IMR-90 (cell line): ENCODE results near the gene ABCG8. TPM values are rescaled to one million over a fixed set of nuclear protein-coding genes. Genes with fewer than 3 reads are reported as not detected.

ENCODE experiments used
- ATAC-seq: fragments of 200-7000 bp; cut with Tn5 transposase; 2 replicates; pipeline ENCODE4 v1.9.1; 2020; ENCODE audit warnings: low read depth, mild to moderate bottlenecking, moderate library complexity
- BruUV-seq: library from RNA; stranded (reverse); fragments of 400-500 nt; replicated peaks from 2 replicates; lab custom pipeline; 2021; lab: Mats Ljungman, UMichigan
- CTCF ChIA-PET: fragments of 300-600 bp; formaldehyde crosslinking; extraction: SDS; loops from one replicate; lab custom pipeline; 2021; ENCODE audit warnings: antibody characterized with exemption; lab: Yijun Ruan, JAX
- POLR2A ChIA-PET: fragments of 300-600 bp; sonication (Branson Sonifier 250); formaldehyde crosslinking; loops from one replicate; lab custom pipeline; 2022; ENCODE audit warnings: antibody characterized with exemption; ENCODE audit not compliant: unreplicated experiment; lab: Charles Lee
- DNase-seq: peaks from one replicate; pipeline ENCODE4 v3.0.0; 2013
- H2AFZ ChIP-seq: replicated peaks from 2 replicates; pipeline ENCODE3; 2013; ENCODE audit warnings: low read length, mild to moderate bottlenecking; ENCODE audit not compliant: poor library complexity
- H2AK5ac ChIP-seq: 2 replicates; pipeline ENCODE4 v1.6.1; 2013; ENCODE audit warnings: low read depth, low read length, inconsistent platforms
- H2AK9ac ChIP-seq: replicated peaks from 2 replicates; pipeline ENCODE3; 2013; ENCODE audit warnings: mild to moderate bottlenecking, low read depth, low read length, moderate library complexity; ENCODE audit not compliant: poor library complexity
- H2BK120ac ChIP-seq: 2 replicates; pipeline ENCODE4 v1.6.1; 2013; ENCODE audit warnings: low read depth, low read length, inconsistent platforms
- H2BK15ac ChIP-seq: 3 replicates; pipeline ENCODE4 v1.6.1; 2013; ENCODE audit warnings: low read depth, low read length, inconsistent platforms
- H2BK20ac ChIP-seq: 2 replicates; pipeline ENCODE4 v1.6.1; 2013; ENCODE audit warnings: low read depth, mild to moderate bottlenecking, inconsistent platforms, low read length, moderate library complexity
- H2BK5ac ChIP-seq: 2 replicates; pipeline ENCODE4 v1.6.1; 2013; ENCODE audit warnings: mild to moderate bottlenecking, low read depth, low read length, inconsistent platforms; ENCODE audit not compliant: poor library complexity, severe bottlenecking
- H3K14ac ChIP-seq: replicated peaks from 2 replicates; pipeline ENCODE4 v1.6.1; 2013; ENCODE audit warnings: low read depth, low read length, inconsistent platforms
- H3K18ac ChIP-seq: 2 replicates; pipeline ENCODE4 v1.6.1; 2013; ENCODE audit warnings: low read depth, low read length, control low read depth
- H3K23ac ChIP-seq: 2 replicates; pipeline ENCODE4 v1.6.1; 2013; ENCODE audit warnings: low read depth, low read length, inconsistent platforms
- H3K27ac ChIP-seq: 2 replicates; pipeline ENCODE4 v1.5.1; 2013; ENCODE audit warnings: mild to moderate bottlenecking, control low read depth, low read length; ENCODE audit not compliant: insufficient read depth
- H3K27me3 ChIP-seq: 2 replicates; pipeline ENCODE4 v1.6.1; 2013; ENCODE audit warnings: low read length; ENCODE audit not compliant: control insufficient read depth, insufficient read depth
- H3K36me3 ChIP-seq: 2 replicates; pipeline ENCODE4 v1.6.1; 2013; ENCODE audit warnings: low read length, mixed read lengths; ENCODE audit not compliant: control insufficient read depth, insufficient read depth
- H3K4ac ChIP-seq: 2 replicates; pipeline ENCODE4 v1.6.1; 2013; ENCODE audit warnings: low read depth, low read length, inconsistent platforms
- H3K4me1 ChIP-seq: 2 replicates; pipeline ENCODE4 v1.6.1; 2013; ENCODE audit warnings: low read length, mixed read lengths; ENCODE audit not compliant: control insufficient read depth, insufficient read depth
- H3K4me2 ChIP-seq: 2 replicates; pipeline ENCODE4 v1.6.1; 2013; ENCODE audit warnings: low read depth, mild to moderate bottlenecking, control low read depth, low read length, moderate library complexity
- H3K4me3 ChIP-seq: 2 replicates; pipeline ENCODE4 v1.5.1; 2013; ENCODE audit warnings: low read depth, mild to moderate bottlenecking, control low read depth, low read length, moderate library complexity; ENCODE audit not compliant: insufficient read depth
- H3K56ac ChIP-seq: 2 replicates; pipeline ENCODE4 v1.6.1; 2013; ENCODE audit warnings: low read length, inconsistent platforms; ENCODE audit not compliant: insufficient read depth; ENCODE audit errors: extremely low read depth
- H3K79me1 ChIP-seq, 2 experiments: 2 replicates each; pipeline ENCODE4 v1.6.1; 2013; ENCODE audit warnings: low read length in 2 of 2, inconsistent platforms in 1 of 2, low read depth in 1 of 2
- H3K9ac ChIP-seq: 2 replicates; pipeline ENCODE4 v1.6.1; 2013; ENCODE audit warnings: low read depth, low read length, control low read depth
- H3K9me1 ChIP-seq: 2 replicates; pipeline ENCODE4 v1.6.1; 2013; ENCODE audit warnings: low read length, inconsistent platforms; ENCODE audit not compliant: insufficient read depth
- H3K9me3 ChIP-seq: 2 replicates; pipeline ENCODE4 v1.6.1; 2013; ENCODE audit warnings: low read length; ENCODE audit not compliant: control insufficient read depth, insufficient read depth
- H4K20me1 ChIP-seq: 2 replicates; pipeline ENCODE4 v1.6.1; 2013; ENCODE audit warnings: low read length, inconsistent platforms; ENCODE audit not compliant: insufficient read depth
- H4K5ac ChIP-seq: 2 replicates; pipeline ENCODE4 v1.6.1; 2013; ENCODE audit warnings: mild to moderate bottlenecking, low read depth, low read length, control low read depth
- H4K8ac ChIP-seq, 2 experiments: 2 replicates each; pipeline ENCODE4 v1.6.1; 2013; ENCODE audit warnings: low read depth in 2 of 2, low read length in 2 of 2, control low read depth in 1 of 2, inconsistent platforms in 1 of 2
- H4K91ac ChIP-seq: 2 replicates; pipeline ENCODE4 v1.6.1; 2013; ENCODE audit warnings: low read depth, low read length, inconsistent platforms; ENCODE audit not compliant: insufficient read depth
- BHLHE40 ChIP-seq: fragments of 150-350 bp; IDR thresholded peaks from 2 replicates; pipeline ENCODE4 v1.6.1; 2016; ENCODE audit warnings: mild to moderate bottlenecking, low read depth, low read length
- CEBPB ChIP-seq: IDR thresholded peaks from 2 replicates; pipeline ENCODE4 v1.6.1; 2012; ENCODE audit warnings: low read depth, low read length, improper control_type of control experiment
- CTCF ChIP-seq: conservative IDR thresholded peaks from 2 replicates; pipeline ENCODE4 v1.5.1; 2012; ENCODE audit warnings: mild to moderate bottlenecking, low read depth, low read length, improper control_type of control experiment
- ELK1 ChIP-seq: fragments of 150-350 bp; IDR thresholded peaks from 2 replicates; pipeline ENCODE4 v1.6.1; 2016; ENCODE audit warnings: low read depth, mild to moderate bottlenecking, low read length, moderate library complexity, borderline replicate concordance
- MAFK ChIP-seq: IDR thresholded peaks from 2 replicates; pipeline ENCODE4 v1.6.1; 2012; ENCODE audit warnings: low read depth, low read length, improper control_type of control experiment
- MAZ ChIP-seq: IDR thresholded peaks from 2 replicates; pipeline ENCODE4 v1.6.1; 2012; ENCODE audit warnings: low read depth, mild to moderate bottlenecking, low read length, improper control_type of control experiment, moderate library complexity, borderline replicate concordance
- MXI1 ChIP-seq: IDR thresholded peaks from 2 replicates; pipeline ENCODE4 v1.6.1; 2012; ENCODE audit warnings: low read depth, mild to moderate bottlenecking, low read length, moderate library complexity, borderline replicate concordance
- NFE2L2 ChIP-seq: fragments of 150-350 bp; IDR thresholded peaks from 2 replicates; pipeline ENCODE4 v1.6.1; 2016; ENCODE audit warnings: low read depth, mild to moderate bottlenecking, low read length
- POLR2A ChIP-seq: IDR thresholded peaks from 2 replicates; pipeline ENCODE4 v1.6.1; 2012; ENCODE audit warnings: mild to moderate bottlenecking, low read depth, low read length
- RCOR1 ChIP-seq: IDR thresholded peaks from 2 replicates; pipeline ENCODE4 v1.6.1; 2012; ENCODE audit warnings: mild to moderate bottlenecking, low read length, improper control_type of control experiment; ENCODE audit not compliant: insufficient replicate concordance
- SMC3 ChIP-seq: fragments of 150-350 bp; IDR thresholded peaks from 2 replicates; pipeline ENCODE4 v1.6.1; 2016; ENCODE audit warnings: low read depth, mild to moderate bottlenecking, antibody characterized with exemption, low read length, moderate library complexity
- WGBS, 2 experiments: methylation state at CpG; one replicate each; pipeline versions ENCODE4 v1.1.5 to v1.1.7; 2013; ENCODE audit warnings: missing lambda C conversion rate in 2 of 2; ENCODE audit not compliant: insufficient read length in 1 of 2; ENCODE audit errors: extremely low coverage in 2 of 2; 5-methylcytosine and 5-hydroxymethylcytosine counted together
- dilution Hi-C: fragments of 300-500 bp; cut with HindIII; formaldehyde crosslinking; loops from one replicate; pipeline ENCODE4 v1.14.3; 2018; ENCODE audit warnings: low sequenced_read_pairs; ENCODE audit not compliant: unreplicated experiment
- in situ Hi-C: fragments of 300-500 bp; cut with MboI; formaldehyde crosslinking; loops from 3 replicates; pipeline ENCODE4 v1.14.3; 2019; ENCODE audit warnings: low sequenced_read_pairs, inconsistent platforms, mixed read lengths
- intact Hi-C: fragments of 100-400 bp; cut with micrococcal nuclease; formaldehyde crosslinking; loops from 2 replicates; pipeline ENCODE4 v1.10.0; 2022
- polyA plus RNA-seq, 3 experiments: library from polyadenylated mRNA; depleted of rRNA; stranded (reverse); fragments of >200 nt; gene quantifications; 2 replicates each; pipeline ENCODE4 v1.2.3, GENCODE V29; 2012; ENCODE audit warnings: low replicate concordance in 1 of 3
- total RNA-seq: library from RNA; depleted of rRNA; stranded (reverse); fragments of >200 nt; gene quantifications from 2 replicates; pipeline ENCODE4 v1.2.3, GENCODE V29; 2012
- TF ChIP-seq, protein P1 (sequence below): fragments of 150-350 bp; IDR thresholded peaks from 2 replicates; pipeline ENCODE4 v1.6.1; 2017; ENCODE audit warnings: mild to moderate bottlenecking, antibody characterized with exemption, low read length, low read depth

The ABCG8 gene
- total and polyA plus RNA-seq, 2 of the 4 experiments (the other 2 are of a cell fraction), result not detected

- no peak overlapping the region for H3K18ac ChIP-seq
- H4K5ac ChIP-seq, result no peak overlapping the region
- H2AFZ ChIP-seq, result no peak overlapping the region
- ATAC-seq (no peak), DNase-seq (no peak)
- peaks cover 35% of the 10 kb centered on the region for H3K27me3 ChIP-seq
- no peak overlapping the region for H3K56ac ChIP-seq
- no peak overlapping the region for H2BK20ac ChIP-seq
- dilution Hi-C loops (no loop called here), in situ Hi-C loops (no loop called here), intact Hi-C loops (no loop called here)
- no peak overlapping the region for H3K4me3 ChIP-seq
- no peak overlapping the region for H2BK120ac ChIP-seq
- H2AK9ac ChIP-seq, result no peak overlapping the region
- H3K27ac ChIP-seq, result no peak overlapping the region
- no peaks in the 10 kb centered on the region for H3K9me1 ChIP-seq
- ChIA-PET POLR2A (no interaction called here), CTCF (no interaction called here)
- H3K4ac ChIP-seq, result no peak overlapping the region
- H3K9me3 ChIP-seq, result no peaks in the 10 kb centered on the region
- no TSS peak for BruUV-seq
- no peaks in the 10 kb centered on the region for H3K36me3 ChIP-seq
- no peak overlapping the region for H3K23ac ChIP-seq
- no peak overlapping the region for H3K14ac ChIP-seq
- H3K79me1 ChIP-seq, result no peaks in the 10 kb centered on the region
- WGBS, 2 experiments, result no CpG with 5 or more reads among the region's 2 CpGs
- H2BK5ac ChIP-seq, result no peak overlapping the region
- H4K91ac ChIP-seq, result no peak overlapping the region
- no peak overlapping the region for H3K4me2 ChIP-seq
- H3K9ac ChIP-seq, result no peak overlapping the region
- TF ChIP-seq BHLHE40 (no peak), POLR2A (no peak), MAZ (no peak), CEBPB (no peak), MAFK (no peak), ELK1 (no peak), SMC3 (no peak), MXI1 (no peak), CTCF (no peak), RCOR1 (no peak), NFE2L2 (no peak)
- TF ChIP-seq, protein P1, sequence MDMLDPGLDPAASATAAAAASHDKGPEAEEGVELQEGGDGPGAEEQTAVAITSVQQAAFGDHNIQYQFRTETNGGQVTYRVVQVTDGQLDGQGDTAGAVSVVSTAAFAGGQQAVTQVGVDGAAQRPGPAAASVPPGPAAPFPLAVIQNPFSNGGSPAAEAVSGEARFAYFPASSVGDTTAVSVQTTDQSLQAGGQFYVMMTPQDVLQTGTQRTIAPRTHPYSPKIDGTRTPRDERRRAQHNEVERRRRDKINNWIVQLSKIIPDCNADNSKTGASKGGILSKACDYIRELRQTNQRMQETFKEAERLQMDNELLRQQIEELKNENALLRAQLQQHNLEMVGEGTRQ, result no peak
- H3K4me1 ChIP-seq, result no peaks in the 10 kb centered on the region
- H2BK15ac ChIP-seq, result no peak overlapping the region
- H4K8ac ChIP-seq, result no peak overlapping the region
- H2AK5ac ChIP-seq, result no peak overlapping the region
- no peaks in the 10 kb centered on the region for H4K20me1 ChIP-seq
Observed at GRCh38 chr2:43855292-43855691, 16.5 kb downstream of the ABCG8 start.
